Cardiac muscle cell (in vitro differentiated cells and primary cell): Measurements from ENCODE around the gene TMEM108. TPM values are rescaled to one million over a fixed set of nuclear protein-coding genes. Genes with fewer than 3 reads are reported as not detected.

Source experiments
- DNase-seq, 2 donors: peaks; one replicate each; pipeline versions ENCODE4 v3.0.0 to v3.0.0-alpha.2; 2010 to 2017; ENCODE audit warnings: low read depth in 1 of 2, low spot score in 1 of 2
- H3K27ac ChIP-seq: fragments of 200-600 bp; sonication (generic); 2 replicates; pipeline ENCODE4 v1.5.1; 2016
- H3K27me3 ChIP-seq: fragments of 200-600 bp; sonication (generic); 2 replicates; pipeline ENCODE4 v1.6.0; 2016; ENCODE audit warnings: control low read depth
- H3K36me3 ChIP-seq: fragments of 200-600 bp; sonication (generic); 2 replicates; pipeline ENCODE4 v1.5.1; 2016; ENCODE audit warnings: control low read depth
- H3K4me1 ChIP-seq: fragments of 200-600 bp; sonication (generic); 2 replicates; pipeline ENCODE4 v1.8.1; 2017; ENCODE audit warnings: low read depth, mild to moderate bottlenecking, mixed run types
- H3K4me3 ChIP-seq: fragments of 200-600 bp; sonication (generic); 2 replicates; pipeline ENCODE4 v1.5.1; 2016; ENCODE audit warnings: mild to moderate bottlenecking
- H3K9me3 ChIP-seq: fragments of 200-600 bp; sonication (generic); 2 replicates; pipeline ENCODE4 v1.5.1; 2017; ENCODE audit warnings: low read depth, mild to moderate bottlenecking, control low read depth
- polyA plus RNA-seq: library from polyadenylated mRNA; unstranded; fragments of >200 nt; fragmentation: Nextera tagmentation; extraction: Ambion mirVana; gene quantifications from 2 replicates; pipeline ENCODE4 v1.2.1, GENCODE V29; 2016
- total RNA-seq: library from RNA; depleted of rRNA; stranded (reverse); fragments of >200 nt; gene quantifications from 2 replicates; pipeline ENCODE4 v1.2.3, GENCODE V29; 2016
- TF ChIP-seq, protein P1 (sequence below): IDR thresholded peaks from 2 replicates; pipeline ENCODE4 v1.5.1; 2012; ENCODE audit warnings: low read depth, mild to moderate bottlenecking, low read length

The TMEM108 gene
- total and polyA plus RNA-seq, 2 experiments from 2014 or later: 1.0 to 1.6 TPM

DNA sequence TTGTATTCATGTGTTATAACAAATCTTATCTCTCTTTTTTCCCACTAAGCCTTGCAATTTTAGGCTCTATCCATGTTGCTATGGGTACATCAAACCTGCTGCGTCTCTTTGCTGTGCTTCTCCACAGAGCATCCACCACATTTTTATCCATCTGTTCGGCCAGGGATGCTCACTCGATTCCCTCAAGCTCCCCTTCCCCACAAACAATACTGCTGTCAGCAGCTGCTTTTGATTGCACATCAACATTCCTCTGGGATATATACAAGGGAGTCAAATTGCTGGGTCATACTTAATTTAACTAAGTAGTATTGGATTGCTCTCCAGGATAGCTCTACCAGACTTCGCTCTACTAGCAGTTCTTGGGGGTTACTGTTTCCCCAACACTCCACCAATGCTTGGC lies 36.8 kb downstream of the TMEM108 start:
- Histone ChIP-seq H3K27me3 (no peaks in the 10 kb centered on the region), H3K36me3 (no peaks in the 10 kb centered on the region), H3K4me3 (no peak overlapping the region), H3K4me1 (no peaks in the 10 kb centered on the region), H3K9me3 (no peaks in the 10 kb centered on the region), H3K27ac (no peak overlapping the region)
- no peak for DNase-seq
- TF ChIP-seq, protein P1, sequence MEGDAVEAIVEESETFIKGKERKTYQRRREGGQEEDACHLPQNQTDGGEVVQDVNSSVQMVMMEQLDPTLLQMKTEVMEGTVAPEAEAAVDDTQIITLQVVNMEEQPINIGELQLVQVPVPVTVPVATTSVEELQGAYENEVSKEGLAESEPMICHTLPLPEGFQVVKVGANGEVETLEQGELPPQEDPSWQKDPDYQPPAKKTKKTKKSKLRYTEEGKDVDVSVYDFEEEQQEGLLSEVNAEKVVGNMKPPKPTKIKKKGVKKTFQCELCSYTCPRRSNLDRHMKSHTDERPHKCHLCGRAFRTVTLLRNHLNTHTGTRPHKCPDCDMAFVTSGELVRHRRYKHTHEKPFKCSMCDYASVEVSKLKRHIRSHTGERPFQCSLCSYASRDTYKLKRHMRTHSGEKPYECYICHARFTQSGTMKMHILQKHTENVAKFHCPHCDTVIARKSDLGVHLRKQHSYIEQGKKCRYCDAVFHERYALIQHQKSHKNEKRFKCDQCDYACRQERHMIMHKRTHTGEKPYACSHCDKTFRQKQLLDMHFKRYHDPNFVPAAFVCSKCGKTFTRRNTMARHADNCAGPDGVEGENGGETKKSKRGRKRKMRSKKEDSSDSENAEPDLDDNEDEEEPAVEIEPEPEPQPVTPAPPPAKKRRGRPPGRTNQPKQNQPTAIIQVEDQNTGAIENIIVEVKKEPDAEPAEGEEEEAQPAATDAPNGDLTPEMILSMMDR: no peak

DNA sequence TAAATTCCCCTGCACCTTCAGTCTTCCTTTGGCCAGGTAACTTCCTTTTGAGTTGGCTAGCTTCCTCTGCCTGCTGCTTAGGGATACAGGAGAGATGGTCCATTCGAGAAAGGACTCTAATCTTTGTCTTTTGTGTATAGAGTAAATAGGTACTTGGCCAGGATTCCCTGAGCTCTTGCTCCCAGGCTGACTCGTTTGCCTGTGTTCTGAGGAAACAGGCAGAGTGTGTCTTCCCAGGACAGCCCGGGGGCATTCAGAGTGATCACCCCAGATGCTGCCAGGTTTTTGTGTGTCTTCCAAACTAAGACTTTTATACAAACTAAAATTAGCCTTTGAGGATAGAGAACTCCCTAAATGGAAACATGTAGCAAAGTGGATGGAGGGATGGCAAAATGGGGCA lies 39.5 kb downstream of the TMEM108 start:
- Histone ChIP-seq H3K4me3 (no peak overlapping the region), H3K27ac (no peak overlapping the region), H3K27me3 (no peaks in the 10 kb centered on the region), H3K4me1 (no peaks in the 10 kb centered on the region), H3K36me3 (no peaks in the 10 kb centered on the region), H3K9me3 (no peaks in the 10 kb centered on the region)
- TF ChIP-seq, protein P1: no peak
- DNase-seq: no peak

DNA sequence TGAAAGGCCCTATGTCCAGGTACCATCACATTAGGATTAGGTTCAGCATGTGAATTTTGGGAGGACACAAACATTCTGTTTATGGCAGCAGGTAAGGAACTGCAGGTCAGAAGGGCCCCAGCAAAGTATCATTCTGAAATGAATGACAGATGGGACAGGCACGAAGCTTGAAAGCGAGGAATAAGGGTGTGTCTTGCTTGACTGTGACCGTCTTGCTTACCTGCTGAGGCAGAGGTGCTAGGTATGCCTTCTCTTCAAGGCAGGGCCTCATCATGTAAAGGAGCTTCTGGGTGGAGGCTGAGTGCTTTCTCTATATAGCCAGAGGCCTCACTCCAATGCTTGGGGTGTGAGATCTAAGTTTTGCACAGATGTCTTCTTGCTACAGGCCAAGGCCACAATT lies 41.4 kb downstream of the TMEM108 start:
- no peak for DNase-seq
- Histone ChIP-seq H3K36me3 (no peaks in the 10 kb centered on the region), H3K27ac (no peak overlapping the region)

DNA sequence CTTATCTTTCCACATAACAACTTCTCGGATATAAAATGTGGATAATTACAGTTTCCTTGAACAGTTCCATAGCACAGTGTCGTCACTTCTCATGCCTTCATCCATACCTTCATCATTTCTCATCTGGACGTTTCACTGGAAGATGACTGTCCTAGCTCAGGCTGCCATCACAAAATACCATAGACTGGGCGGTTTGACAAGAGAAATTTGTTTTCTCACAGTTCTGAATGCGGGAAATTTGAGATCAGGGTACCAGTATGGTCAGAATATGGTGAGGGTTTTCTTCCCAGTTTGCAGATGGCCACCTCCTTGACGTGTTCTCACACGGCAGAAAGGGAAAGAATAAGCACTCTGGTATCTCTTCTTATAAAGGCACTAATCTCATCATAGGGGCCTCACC lies 42.8 kb downstream of the TMEM108 start:
- Histone ChIP-seq H3K36me3 (no peaks in the 10 kb centered on the region), H3K9me3 (no peaks in the 10 kb centered on the region), H3K27me3 (no peaks in the 10 kb centered on the region), H3K4me1 (no peaks in the 10 kb centered on the region), H3K27ac (no peak overlapping the region), H3K4me3 (no peak overlapping the region)
- TF ChIP-seq, protein P1: no peak
- DNase-seq: no peak

More for the DNA sequence above, 41.4 kb downstream of the TMEM108 start:
- Histone ChIP-seq H3K4me1 (no peaks in the 10 kb centered on the region), H3K4me3 (no peak overlapping the region), H3K9me3 (no peaks in the 10 kb centered on the region), H3K27me3 (no peaks in the 10 kb centered on the region)
- TF ChIP-seq, protein P1: no peak

DNA sequence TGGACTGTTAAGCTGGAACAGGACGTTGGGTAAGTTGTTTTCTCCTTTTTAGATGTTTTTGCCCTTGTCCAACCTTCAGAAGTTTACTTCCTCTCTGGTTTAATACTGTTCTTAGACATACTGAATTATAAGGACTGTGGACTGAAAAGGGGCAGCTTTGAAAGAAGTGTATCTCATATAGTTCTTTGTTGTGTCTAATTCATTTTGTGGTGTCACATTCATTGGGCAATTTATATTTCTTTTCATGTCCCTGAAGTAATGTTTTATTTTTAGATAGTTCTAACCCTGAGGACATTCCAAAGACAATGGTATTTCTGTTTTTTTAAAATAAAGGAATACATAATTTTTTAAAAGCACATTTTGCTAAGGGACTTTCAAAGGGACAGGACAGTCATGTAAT lies 45.2 kb downstream of the TMEM108 start:
- H3K27ac ChIP-seq: no peak overlapping the region
- no peaks in the 10 kb centered on the region for H3K27me3 ChIP-seq
- DNase-seq: no peak
- no peaks in the 10 kb centered on the region for H3K9me3 ChIP-seq
- no peaks in the 10 kb centered on the region for H3K36me3 ChIP-seq
- H3K4me1 ChIP-seq: no peaks in the 10 kb centered on the region
- TF ChIP-seq, protein P1: no peak
- H3K4me3 ChIP-seq: no peak overlapping the region
